Inflammatory macrophage treated with lipopolysaccharide for 4 hours (primary cell): ENCODE measurements around the gene UGGT2.
"Not testable (repeated sequence)": the region's sequence is repeated elsewhere in the genome, so short reads cannot be mapped to it uniquely, and the experiment has no call there.

Experiments used
- DNase-seq: peaks from one replicate; pipeline ENCODE4 v3.0.0-alpha.2; 2020

UGGT2 gene

DNA sequence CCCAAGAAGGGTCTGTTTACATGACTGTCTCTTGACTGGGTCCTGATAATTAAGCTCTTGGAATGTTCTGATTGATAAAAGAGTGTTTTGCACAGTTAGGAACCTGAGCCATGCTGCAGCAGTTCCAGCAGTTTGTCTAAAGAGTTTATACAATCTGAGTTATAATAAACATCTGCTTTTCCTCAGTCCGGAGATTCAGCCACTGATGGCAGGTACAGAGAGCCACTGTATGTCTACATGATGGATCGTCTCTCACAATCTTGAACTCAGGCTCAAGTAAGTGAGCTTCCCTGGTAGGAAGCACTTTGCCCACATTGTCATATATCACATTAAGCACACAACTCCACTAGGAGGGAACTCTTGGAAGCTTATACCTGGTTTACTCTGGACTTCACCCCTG, 84.3 kb downstream of the UGGT2 start:
- DNase-seq = no peak

DNA sequence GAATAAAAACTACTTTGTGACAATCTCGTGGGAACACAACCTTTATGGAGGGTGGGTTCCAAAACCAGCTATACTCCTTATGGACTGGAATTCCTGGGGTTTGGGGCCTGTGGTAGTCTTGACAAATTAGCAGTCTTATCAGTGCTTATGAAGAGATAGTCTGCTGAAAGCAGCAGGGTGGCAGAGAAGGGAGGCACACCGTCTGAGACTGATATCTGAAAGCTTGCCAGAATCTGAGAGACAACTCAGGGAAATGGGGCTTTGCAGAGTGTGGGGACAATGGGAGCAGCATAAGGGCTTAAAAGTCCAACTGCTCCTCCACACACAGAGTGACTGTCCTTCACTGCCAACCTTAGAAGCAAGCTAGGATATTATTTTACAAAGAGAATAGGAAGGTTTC, 95.9 kb downstream of the UGGT2 start:
- DNase-seq = no peak

DNA sequence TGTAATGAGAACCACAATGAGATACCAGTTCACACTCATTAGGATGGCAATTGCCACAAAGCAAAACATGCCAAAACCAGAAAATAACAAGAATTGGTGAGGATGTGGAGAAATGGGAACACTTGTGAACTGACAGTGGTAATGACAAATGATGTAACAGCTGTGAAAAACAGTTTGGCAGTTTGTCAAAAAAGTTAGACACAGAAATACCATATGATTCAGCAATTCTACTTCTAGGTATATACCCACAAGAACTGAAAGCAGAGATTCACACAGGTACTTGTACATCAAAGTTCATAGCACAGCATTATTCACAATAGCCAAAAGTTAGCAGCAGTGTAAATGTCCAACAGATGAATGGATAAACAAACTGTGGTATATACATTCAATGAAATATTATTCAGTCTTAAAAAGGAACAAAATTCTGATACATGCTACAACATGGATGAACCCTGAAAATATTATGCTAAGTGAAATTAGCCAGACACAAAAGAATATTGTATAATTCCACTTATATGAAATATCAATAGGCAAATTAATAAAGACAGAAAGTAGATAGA, 96.5 kb downstream of the UGGT2 start:
- DNase-seq = no peak

DNA sequence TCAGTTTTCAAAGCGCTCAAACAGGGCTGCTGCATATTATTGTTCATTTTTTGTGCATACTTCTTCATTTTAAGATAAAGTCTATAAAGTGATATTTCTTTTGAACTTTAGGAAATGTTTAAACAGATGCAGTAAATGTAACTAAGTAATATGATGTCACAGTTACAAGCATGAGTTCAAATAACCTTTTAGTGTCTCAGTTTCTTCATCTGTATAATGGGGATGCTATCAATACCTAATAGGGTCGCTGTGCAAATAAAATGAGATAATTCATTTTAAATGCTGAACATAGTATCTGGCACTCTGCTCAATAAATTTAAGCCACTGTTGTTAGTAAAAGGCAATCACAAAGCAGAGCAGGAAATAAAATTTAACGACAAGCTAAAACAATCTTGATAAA, 97.5 kb downstream of the UGGT2 start:
- no peak for DNase-seq

DNA sequence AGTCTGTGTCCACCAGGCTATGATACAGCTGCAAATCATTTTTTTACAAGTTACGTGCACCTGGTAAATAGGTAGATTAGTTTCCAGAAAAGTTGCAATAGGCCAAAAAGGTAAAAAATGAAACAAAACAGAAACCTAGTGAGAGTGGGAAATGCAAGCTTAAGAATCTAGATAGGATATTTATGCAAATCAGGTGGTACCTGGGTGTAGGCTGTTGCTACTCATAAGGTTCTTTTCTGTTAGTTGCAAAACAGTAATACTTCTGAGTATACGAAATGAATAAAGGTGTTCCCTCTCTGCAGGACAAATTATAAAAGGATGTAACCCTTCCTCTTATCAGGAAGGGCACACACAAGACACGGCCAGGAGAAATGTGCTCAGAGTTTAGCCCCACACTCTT, 97.9 kb downstream of the UGGT2 start:
- DNase-seq = no peak

DNA sequence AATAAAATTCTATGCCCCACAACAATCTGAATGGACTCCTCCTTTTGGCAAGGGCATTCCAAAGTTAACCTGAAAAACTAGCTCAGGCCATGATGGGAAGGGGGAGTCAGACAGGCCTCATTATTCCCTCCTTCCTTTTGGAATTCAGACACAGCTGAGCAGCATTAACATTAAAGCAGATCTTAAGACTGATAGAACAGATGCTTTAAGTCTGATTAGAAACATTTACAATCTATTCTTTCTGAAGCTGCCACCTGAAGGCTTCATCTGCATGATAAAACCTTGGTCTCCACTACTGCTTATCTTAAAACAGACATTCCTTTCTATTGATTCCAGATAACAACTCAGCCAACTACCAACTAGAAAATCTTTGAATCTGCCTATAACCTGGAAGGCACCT, 98.9 kb downstream of the UGGT2 start:
- no peak for DNase-seq

DNA sequence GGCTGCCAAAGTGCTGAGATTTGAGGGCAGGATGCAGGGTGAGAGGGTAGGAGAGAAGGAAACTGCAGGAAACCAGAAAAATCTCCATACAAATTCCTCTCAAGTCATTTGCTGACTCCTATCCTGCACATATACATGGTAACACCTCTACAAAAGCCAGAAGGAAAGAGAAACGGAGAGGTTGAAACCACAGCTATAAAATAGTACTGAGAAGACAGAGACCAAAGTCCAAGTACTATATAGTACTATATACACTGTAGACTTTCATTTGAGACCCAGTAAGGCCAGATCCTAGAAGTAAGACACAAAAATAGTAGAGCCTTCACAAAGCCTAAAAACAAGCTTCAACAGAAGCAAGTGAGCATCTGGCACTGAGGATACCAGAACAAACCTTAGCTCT, 103.1 kb downstream of the UGGT2 start:
- DNase-seq = no peak

DNA sequence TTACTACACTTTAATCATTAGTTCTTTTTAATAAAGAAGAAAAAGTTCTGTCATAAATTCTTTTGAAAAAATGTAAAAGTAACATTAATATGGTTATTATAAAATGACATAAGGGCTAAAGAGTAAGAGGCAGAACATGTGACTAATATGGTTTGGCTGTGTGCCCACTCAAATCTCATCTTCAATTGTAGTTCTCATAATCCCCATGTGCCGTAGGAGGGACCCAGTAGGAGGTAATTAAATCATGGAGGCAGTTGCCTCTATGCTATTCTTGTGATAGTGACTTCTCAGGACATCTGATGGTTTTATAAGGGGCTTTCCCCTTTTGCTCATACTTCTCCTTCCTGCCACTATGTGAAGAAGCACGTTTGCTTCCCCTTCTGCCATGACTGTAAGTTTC, 104.5 kb downstream of the UGGT2 start:
- peak; percentile 42 for DNase-seq

DNA sequence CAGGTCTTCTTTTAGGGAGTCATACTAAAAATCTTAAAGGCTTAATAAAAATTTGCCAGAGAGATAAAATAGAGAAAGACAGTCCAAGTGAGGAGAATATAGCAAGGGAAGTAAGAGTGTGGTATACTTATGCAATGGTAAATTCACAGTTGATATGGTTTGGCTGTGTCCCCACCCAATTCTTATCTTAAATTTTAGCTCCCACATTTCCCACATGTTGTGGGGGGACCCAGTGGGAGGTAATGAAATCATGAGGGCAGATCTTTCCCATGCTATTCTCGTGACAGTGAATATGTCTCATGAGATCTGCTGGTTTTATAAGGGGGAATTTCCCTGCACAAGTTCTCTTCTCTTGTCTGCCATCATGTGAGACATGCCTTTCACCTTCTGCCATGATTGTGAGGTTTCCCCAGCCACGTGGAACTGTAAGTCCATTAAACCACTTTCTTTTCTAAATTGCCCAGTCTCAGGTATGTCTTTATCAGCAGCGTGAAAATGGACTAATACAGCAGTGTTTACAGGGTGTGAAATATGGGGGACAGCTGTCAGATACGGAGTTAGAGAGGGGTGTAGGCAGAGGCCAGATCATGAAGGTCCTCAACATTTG, 115.4 kb downstream of the UGGT2 start:
- no peak for DNase-seq

DNA sequence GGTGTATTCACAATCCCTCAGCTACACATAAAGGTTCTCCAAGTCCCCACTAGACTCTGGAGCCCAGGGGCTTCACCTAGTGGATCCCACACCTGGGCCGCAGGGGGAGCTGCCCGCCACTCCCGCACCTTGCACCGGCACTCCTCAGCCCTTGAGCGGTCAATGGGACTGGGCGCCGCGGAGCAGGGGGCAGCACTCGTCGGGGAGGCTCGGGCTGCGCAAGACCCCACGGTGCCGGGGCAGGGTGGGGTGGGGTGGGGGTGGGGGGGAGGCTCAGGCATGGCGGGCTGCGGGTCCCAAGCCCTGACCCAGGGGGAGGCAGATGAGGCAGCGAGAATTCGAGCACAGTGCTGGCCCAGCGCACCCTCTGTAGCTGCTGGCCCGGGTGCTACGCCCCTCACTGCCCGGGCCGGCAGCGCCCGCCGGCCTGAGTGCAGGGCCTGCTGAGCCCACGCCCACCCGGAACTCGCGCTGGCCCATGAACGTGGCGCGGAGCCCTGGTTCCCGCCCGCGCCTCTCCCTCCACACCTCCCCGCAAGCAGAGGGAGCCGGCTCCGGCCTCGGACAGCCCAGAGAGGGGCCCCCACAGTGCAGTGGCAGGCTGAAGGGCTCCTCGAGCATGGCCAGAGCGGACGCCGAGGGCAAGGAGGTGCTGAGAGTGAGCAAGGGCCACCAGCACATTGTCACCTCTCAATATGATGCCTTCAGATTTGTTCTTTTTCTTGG, 121.7 kb downstream of the UGGT2 start:
- DNase-seq = no peak

DNA sequence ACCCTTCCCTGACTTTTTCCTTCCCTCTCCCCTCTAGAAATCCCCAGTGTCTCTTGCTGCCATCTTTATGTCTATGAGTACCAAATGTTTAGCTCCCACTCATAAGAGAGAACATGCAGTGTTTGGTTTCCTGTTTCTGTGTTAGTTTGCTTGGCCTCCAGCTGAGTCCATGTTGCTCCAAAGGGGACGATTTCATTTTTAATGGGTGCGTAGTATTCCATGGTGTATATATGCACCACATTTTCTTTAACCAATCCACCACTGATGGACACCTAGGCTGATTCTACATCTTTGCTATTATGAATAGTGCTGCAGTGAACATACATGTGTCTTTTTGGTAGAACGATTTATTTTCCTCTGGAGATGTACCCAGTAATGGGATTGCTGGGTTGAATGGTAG, 123.8 kb downstream of the UGGT2 start:
- DNase-seq = no peak

DNA sequence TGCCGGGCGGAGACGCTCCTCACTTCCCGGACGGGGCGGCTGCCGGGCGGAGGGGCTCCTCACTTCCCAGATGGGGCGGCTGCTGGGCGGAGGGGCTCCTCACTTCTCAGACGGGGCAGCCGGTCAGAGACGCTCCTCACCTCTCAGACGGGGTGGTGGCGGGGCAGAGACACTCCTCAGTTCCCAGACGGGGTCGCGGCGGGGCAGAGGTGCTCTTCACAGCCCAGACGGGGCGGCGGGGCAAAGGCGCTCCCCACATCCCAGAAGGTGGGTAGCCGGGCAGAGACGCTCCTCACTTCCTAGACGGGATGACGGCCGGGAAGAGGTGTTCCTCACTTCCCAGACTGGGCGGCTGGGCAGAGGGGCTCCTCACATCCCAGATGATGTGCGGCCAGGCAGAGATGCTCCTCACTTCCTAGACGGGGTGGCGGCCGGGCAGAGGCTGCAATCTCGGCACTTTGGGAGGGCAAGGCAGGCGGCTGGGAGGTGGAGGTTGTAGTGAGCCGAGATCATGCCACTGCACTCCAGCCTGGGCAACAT, 124.8 kb downstream of the UGGT2 start:
- not testable (repeated sequence) for DNase-seq

DNA sequence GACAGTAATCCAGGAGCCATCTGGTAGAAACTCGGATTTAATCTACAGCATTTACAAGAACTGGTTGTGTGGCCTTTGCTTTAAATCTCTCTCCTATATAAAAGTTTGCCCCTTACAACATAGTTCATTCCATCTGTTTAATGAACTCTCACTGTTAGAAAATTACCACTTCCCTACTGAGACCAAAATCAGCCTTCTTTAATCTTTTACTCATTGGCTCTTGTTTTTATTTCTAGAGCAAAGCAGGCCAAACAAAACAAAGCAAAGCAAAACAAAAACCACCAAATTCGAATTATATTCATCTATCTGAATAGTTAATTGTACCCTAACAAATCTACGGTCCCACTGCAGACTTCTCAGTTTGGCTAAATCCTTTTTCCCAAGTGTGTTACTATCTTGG, 127.0 kb downstream of the UGGT2 start:
- no peak for DNase-seq

DNA sequence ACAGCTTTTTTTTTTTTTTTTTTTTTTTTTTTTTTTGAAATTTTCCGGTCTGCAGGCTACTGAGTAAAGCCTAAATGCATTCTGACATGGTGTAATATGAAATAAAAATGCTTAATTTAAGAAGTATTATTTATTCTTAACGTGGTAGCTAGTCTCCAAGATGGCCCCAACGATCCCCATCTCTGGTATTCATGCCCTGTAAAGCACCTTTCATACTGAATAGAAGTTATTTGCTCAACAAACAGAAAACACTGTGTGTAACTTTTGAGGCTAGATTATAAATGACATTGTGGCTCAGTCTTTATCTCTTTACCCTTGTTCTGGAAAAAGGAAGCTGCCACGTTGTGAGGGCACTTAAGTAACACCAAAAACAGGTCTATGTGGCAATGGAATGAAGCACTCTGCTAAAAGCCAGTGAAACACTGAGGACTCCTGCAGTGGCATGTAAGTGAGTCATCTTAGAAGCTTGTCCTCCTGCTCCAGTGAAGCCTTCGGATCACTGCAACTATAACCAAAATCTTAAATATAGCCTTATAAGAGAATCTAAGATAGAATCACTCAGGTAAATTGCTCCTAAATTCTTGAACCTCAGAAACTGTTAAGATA, 128.7 kb downstream of the UGGT2 start:
- peak; percentile 0 for DNase-seq

DNA sequence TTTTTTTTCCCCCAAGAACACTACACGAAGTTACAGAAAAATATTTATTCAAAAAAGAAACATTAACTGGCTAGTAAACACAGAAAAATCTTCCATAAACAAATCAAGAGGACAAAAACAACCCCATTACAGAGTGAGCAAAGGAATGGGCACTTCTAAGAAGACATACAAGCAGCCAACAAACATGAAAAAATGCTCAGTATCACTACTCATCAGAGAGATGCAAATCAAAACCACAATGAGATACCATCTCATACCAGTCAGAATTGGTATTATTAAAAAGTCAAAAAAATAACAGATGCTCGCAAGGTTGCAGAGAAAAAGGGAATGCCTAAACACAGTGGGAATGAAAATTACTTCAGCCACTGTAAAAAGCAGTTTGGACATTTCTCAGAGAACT, 131.7 kb downstream of the UGGT2 start:
- DNase-seq = no peak

DNA sequence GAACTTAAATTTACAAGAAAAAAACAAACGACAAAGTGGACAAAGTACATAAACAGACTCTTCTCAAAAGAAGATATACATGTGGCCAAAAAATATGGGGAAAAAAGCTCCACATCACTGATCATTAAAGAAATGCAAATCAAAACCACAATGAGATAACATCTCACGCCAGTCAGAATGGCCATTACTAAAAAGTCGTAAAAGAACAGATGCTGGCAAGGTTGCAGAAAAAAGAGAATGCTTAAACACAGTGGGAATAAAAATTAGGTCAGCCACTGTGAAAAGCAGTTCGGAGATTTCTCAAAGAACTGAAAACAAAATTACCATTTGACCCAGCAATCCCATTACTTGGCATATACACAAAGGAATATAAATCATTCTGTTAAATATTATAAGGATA, 132.7 kb downstream of the UGGT2 start:
- DNase-seq = no peak

DNA sequence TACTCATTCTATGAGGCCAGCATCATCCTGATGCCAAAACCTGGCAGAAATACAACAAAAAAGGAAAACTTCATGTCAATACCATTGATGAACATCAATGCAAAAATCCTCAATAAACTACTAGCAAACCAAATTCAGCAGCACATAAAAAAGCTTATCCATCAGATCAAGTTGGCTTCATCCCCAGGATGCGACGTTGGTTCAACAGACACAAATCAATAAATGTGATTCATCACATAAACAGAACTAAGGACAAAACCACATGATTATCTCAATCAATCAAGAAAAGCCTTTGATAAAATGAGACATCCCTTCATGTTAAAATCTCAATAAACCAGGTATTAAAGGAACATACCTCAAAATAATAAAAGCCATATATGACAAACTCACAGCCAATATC, 134.3 kb downstream of the UGGT2 start:
- DNase-seq = no peak

DNA sequence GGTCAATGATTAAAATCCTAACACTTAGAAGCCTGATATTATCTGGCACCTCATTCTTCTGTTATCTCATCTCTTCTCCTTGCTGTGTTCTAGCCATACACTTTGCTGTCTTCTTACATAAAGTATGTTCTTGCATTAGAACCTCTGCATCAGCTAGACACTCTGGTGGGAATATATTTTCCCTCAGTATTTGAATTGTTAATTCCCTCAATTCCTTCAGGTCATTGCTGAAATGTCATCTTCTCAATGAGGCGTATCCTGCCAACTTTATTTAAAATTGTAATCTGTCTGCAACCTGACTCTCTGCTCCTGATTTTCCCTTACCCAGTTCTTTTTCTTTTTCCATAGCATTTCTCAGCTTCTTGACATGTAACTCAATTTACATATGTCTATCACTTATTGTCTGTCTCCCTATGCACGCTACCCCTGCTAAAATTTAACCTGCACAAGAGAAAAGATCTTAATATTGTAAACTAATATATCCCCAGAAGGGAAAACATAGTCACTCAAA, 138.2 kb downstream of the UGGT2 start:
- DNase-seq = no peak

DNA sequence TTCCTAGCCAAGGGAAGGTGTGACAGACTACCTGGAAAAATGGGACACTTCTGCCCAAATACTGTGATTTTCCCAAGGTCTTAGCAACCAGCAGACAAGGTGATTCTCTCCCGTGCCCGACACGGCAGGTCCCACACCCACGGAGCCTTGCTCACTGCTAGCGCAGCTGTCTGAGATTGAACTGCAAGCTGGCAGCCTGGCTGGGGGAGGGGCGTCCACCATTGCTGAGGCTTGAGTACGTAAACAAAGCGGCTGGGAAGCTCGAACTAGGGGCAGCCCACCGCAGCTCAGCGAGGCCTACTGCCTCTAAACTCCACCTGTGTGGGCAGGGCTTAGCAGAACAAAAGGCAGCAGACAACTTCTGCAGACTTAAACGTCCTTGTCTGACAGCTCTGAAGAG, 146.2 kb downstream of the UGGT2 start:
- no peak for DNase-seq

DNA sequence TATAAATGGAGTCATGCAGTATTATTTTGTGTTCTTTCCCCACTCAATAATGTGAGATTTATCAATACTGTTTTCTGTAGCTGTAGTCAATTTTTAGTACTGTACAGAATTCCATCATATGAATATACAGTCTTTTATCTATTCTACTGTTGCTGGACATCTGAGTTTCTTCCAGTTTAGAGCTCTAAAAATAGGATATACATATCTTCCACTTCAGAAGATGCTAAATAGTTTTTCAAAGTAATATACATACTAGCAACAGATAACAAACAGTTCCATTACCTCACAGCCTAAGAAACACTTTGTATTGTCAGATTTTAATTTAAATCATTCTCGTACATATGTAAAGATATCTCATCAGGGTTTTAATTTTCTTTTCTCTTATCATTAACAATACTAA, 149.6 kb downstream of the UGGT2 start:
- DNase-seq = no peak

DNA sequence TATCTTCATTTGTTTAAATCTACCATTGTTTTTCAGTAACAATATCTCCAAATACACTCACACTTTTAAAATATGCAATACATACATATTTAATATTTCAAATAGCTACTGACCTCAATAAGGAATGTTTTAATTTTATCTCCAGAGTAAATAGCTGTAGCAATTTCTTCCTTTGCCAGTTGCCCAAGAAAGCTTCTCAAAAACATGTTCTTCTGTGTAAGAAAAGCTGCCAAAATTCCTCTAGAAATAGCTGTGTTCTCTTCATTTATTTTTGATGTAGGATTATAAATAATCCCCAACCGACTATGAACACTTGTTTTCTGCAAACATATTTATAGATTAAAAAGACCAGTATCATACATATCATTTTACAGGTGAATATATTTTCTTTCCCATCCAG, 150.5 kb downstream of the UGGT2 start:
- no peak for DNase-seq

DNA sequence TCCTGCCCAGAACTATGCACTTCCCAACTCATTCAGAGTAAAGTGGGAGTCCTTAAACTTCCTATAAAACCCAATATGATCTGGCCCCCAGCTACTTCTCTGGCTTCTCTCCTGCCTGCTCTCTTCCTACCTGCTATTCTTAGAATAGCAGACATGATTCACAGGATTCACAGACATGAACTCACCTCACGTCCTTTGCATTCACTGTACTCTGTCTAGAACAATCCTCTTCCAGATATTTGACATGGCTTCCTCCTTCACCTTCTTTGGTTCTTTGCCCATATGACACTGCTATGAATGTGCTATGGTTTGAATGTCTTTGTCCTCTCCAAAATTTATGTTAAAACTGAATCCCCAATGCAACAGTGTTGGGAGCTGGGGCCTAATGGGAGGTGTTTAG, 154.9 kb downstream of the UGGT2 start:
- DNase-seq = no peak

DNA sequence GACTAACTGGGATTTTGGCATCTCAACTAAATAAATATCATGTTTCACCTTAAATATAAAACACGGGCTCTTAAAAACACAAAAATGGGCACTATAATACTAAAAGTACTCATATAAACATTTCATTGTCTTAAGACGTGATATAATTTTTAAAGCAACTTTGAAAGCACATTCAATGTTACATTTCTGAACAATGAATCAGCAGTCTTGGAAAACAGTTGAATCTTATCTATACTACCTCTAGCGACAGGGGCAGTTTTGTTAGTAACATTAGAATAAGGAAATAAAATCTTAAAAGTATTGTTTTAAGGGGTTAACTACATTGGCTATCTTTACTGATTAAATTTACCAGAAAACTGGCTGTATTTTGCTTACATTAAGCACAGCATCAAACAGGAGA, 156.9 kb downstream of the UGGT2 start:
- DNase-seq = no peak

DNA sequence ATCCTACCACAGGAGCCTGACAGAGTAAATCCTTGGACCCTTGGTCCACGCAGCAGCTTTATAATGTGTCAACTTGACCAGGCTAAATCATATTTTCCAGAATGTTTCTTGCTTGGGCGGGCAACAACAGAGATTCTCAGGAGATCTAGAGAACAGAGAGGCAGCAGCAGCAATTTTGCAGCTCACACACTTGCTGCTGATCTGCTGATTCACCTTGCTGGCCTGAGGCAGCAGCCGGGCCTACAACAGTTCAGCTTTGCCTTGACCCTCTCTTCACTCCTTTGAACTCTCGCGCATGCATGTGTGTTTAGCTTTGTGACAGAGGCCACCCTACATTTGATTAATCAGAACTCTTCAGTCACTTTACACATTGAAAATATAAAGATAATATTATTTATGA, 159.3 kb downstream of the UGGT2 start:
- no peak for DNase-seq
